GM12865 (cell line): ENCODE data around the gene RBMX2.

Experiments used
- DNase-seq: peaks from one replicate; pipeline ENCODE4 v3.0.0; 2010; ENCODE audit warnings: low read depth
- H3K4me3 ChIP-seq: 2 replicates; pipeline ENCODE4 v1.5.1; 2011; ENCODE audit warnings: mild to moderate bottlenecking, low read depth, low read length, control low read depth
- TF ChIP-seq, protein P1 (sequence below): IDR thresholded peaks from 2 replicates; pipeline ENCODE4 v1.5.1; 2011; ENCODE audit warnings: low read length, control low read depth, low read depth, inconsistent platforms; ENCODE audit not compliant: insufficient read depth; ENCODE audit errors: missing control alignments

RBMX2 gene

GRCh38 chrX:130446974-130447373 is 45.2 kb downstream of the RBMX2 start:
- TF ChIP-seq, protein P1, sequence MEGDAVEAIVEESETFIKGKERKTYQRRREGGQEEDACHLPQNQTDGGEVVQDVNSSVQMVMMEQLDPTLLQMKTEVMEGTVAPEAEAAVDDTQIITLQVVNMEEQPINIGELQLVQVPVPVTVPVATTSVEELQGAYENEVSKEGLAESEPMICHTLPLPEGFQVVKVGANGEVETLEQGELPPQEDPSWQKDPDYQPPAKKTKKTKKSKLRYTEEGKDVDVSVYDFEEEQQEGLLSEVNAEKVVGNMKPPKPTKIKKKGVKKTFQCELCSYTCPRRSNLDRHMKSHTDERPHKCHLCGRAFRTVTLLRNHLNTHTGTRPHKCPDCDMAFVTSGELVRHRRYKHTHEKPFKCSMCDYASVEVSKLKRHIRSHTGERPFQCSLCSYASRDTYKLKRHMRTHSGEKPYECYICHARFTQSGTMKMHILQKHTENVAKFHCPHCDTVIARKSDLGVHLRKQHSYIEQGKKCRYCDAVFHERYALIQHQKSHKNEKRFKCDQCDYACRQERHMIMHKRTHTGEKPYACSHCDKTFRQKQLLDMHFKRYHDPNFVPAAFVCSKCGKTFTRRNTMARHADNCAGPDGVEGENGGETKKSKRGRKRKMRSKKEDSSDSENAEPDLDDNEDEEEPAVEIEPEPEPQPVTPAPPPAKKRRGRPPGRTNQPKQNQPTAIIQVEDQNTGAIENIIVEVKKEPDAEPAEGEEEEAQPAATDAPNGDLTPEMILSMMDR: no peak
- H3K4me3 ChIP-seq: no peak overlapping the region
- DNase-seq: no peak
